AG04449 (cell line): ENCODE data around the gene WDR6.

Experiments
- CTCF ChIA-PET: fragments of 350-600 bp; formaldehyde crosslinking; extraction: SDS; loops from one replicate; lab custom pipeline; 2021; ENCODE audit warnings: antibody characterized with exemption; lab: Yijun Ruan, JAX
- POLR2A ChIA-PET: fragments of 400-600, 350-600 bp; formaldehyde crosslinking; extraction: SDS; loops from one replicate; lab custom pipeline; 2020; ENCODE audit warnings: antibody characterized with exemption, inconsistent platforms; lab: Yijun Ruan, JAX
- DNase-seq: peaks from one replicate; pipeline ENCODE4 v3.0.0-alpha.2; 2010; ENCODE audit warnings: low read depth, low spot score
- H3K4me3 ChIP-seq: 2 replicates; pipeline ENCODE4 v1.5.1; 2011; ENCODE audit warnings: low read depth, mild to moderate bottlenecking, control low read depth, low read length
- TF ChIP-seq, protein P1 (sequence below): IDR thresholded peaks from one replicate; pipeline ENCODE4 v1.5.1; 2011; ENCODE audit warnings: mild to moderate bottlenecking, moderate library complexity, low read length, control low read depth, inconsistent platforms; ENCODE audit not compliant: insufficient read depth; ENCODE audit errors: missing control alignments

WDR6 gene

DNA sequence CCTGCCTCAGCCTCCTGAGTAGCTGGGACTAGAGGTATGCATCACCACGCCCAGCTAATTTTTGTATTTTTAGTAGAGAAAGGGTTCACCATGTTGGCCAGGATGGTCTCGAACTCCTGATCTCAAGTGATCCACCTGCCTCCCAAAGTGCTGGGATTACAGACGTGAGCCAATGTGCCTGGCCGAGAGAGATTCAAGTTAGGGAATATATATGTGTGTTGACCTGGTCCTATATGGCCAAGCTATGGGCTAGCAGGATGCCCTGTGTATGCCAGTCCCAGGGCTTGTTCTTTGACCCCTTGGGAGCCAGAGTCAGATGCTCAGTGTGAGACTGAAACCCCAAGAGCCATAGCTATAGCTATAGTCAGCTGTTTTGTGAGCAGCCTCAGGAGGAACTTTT is 16.6 kb downstream of the WDR6 start:
- TF ChIP-seq, protein P1, sequence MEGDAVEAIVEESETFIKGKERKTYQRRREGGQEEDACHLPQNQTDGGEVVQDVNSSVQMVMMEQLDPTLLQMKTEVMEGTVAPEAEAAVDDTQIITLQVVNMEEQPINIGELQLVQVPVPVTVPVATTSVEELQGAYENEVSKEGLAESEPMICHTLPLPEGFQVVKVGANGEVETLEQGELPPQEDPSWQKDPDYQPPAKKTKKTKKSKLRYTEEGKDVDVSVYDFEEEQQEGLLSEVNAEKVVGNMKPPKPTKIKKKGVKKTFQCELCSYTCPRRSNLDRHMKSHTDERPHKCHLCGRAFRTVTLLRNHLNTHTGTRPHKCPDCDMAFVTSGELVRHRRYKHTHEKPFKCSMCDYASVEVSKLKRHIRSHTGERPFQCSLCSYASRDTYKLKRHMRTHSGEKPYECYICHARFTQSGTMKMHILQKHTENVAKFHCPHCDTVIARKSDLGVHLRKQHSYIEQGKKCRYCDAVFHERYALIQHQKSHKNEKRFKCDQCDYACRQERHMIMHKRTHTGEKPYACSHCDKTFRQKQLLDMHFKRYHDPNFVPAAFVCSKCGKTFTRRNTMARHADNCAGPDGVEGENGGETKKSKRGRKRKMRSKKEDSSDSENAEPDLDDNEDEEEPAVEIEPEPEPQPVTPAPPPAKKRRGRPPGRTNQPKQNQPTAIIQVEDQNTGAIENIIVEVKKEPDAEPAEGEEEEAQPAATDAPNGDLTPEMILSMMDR, result no peak
- no peak overlapping the region for H3K4me3 ChIP-seq
- CTCF ChIA-PET, result interaction anchor here (0.7 to 9.8 kb wide), 8 partner anchors 8 to 70 kb away, joined by 3 to 95 read pairs (median 22); partner anchors contain the start of genes QRICH1 and WDR6
- no peak for DNase-seq
- POLR2A ChIA-PET, result interaction anchor here (0.6 to 1.1 kb wide), 2 partner anchors 13 to 16 kb away, joined by 3 read pairs; partner anchors contain the start of gene WDR6

DNA sequence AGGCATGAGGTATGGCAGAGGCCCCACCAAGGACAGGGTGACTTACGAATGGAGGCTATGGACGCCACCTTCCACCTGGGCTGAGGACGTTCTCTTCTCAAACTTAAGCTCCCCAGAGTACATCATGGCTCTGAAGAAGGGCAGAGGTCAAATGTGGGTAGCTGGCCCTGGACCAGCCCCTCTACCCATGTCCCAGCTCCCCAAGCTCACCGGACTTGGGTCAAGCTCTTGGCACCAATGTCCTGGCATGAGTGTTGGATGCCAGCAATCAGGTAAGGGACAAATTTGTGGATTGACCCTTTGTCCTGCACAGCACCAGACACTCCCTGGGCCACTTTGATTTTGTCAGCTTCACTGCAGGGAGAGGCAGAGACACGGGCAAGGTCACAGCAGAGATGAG is 17.3 kb downstream of the WDR6 start:
- no peak overlapping the region for H3K4me3 ChIP-seq
- TF ChIP-seq, protein P1, result no peak
- no peak for DNase-seq
- ChIA-PET POLR2A (interaction anchor here (1.1 kb wide), 1 partner anchor 17 kb away, joined by 3 read pairs; the partner anchor contains the start of gene WDR6), CTCF (interaction anchor here (0.7 to 8.0 kb wide), 2 partner anchors 11 to 35 kb away, joined by 3 to 59 read pairs; no protein-coding TSS in a partner anchor)

DNA sequence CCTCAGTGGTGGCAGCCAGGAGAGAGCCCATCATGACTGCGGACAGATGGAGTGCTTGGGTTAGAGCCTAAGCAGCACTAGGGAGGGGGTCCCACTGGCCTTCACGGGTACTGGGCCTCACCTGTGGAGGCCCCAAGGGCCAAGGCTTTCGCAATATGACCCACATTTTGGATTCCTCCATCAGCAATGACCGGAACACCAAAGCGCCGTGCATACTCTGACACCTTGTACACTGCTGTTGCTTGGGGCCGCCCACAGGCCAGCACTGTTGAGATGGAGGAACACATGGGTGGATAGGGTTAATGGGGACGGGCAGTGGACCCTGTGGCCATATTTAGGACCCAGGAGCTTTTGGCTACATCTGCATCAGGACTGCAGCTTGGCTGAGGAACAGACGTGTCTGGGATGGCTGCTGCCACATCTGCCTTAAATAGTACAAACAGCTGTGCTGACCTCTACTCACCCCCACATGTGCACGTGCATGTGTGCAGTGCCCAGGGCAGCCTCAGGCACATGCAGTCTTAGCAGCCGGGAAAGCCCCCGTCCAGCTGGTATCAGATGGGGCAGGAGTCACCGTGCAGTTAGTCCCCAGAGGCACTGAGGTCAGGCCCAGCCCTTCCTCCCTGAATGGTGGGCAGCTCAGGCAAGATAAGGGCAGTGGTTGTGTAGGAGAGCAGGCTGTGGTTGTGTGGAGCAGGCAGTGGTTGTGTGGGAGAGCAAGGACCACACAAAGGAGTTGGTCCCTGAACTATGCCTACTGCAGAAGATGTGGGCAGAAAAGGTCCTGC is 18.0 kb downstream of the WDR6 start:
- ChIA-PET CTCF (interaction anchor here (0.8 to 8.0 kb wide), 2 partner anchors 12 to 36 kb away, joined by 3 to 59 read pairs; no protein-coding TSS in a partner anchor), POLR2A (interaction anchor here (3.1 kb wide), 1 partner anchor 18 kb away, joined by 19 read pairs; the partner anchor contains the start of gene WDR6)
- no peak for DNase-seq
- H3K4me3 ChIP-seq, result no peak overlapping the region
- TF ChIP-seq, protein P1, result no peak

DNA sequence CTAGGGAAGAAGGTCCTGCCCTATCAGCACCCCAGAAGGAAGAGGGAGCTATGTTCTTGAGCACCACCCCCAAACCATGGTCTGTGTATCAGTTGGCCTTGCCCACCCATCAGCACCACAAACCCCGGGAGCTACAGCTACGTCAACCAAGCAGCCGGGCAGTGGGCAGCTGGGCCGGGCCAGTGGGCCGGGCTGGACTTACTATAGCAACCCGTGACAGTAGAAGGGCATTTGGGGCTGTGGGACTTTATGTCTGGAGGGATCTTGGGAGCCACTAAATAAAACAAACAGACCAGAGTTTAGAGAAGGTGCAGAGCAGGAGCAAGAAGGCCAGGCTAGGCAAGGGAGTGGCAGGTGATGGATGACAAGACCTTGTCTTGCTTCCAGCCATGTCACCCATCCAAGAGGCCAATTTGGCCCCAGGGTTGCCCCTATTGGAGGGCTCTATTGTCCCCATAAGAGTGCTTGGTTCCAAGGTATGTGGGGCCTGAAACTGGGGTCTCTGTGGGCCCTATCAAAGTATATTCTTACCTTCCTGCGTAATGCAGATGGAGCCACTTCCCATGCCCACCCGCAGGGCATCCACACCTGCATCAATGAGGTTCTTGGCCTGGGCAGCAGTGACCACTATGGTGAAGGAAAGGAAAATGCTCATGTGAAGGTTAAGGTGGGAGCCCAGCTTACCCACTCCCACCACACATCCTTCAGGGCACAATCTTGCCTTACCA is 18.8 kb downstream of the WDR6 start:
- POLR2A ChIA-PET, result interaction anchor here (0.6 to 3.1 kb wide), 3 partner anchors 19 to 68 kb away, joined by 3 to 19 read pairs (median 3); partner anchors contain the start of genes QRICH1 and WDR6
- no peak for DNase-seq
- CTCF ChIA-PET, result interaction anchor here (0.6 to 8.0 kb wide), 6 partner anchors 13 to 81 kb away, joined by 3 to 59 read pairs (median 4); partner anchors contain the start of genes P4HTM and WDR6
- H3K4me3 ChIP-seq, result no peak overlapping the region
- TF ChIP-seq, protein P1, result no peak

DNA sequence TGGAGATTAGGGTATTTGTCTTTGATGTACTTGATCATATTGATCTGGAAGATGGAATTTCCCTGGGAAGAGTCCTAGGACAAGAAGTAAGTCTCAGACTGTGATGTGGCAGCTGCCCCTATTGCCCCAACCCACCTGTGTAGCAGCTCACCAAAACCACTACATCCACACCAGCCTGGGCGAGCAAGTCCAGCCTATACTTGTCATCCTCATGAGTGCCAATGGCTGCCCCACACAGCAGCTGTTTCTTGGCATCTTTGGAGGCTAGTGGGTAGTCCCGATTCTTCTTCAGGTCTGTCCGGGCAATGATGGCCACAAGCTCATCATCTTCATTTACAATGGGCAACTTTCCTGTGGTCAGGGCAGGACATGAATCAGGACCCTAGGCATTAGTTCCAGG is 19.3 kb downstream of the WDR6 start:
- POLR2A ChIA-PET, result interaction anchor here (0.6 to 3.1 kb wide), 4 partner anchors 19 to 67 kb away, joined by 3 to 19 read pairs (median 3); partner anchors contain the start of genes QRICH1 and WDR6
- DNase-seq, result no peak
- CTCF ChIA-PET, result interaction anchor here (0.6 to 8.0 kb wide), 5 partner anchors 13 to 81 kb away, joined by 3 to 59 read pairs (median 4); partner anchors contain the start of genes P4HTM and WDR6
- no peak overlapping the region for H3K4me3 ChIP-seq
- TF ChIP-seq, protein P1, result no peak
